Natural killer cell (primary cell): ENCODE results near the gene ADIG. TPM values are rescaled to one million over a fixed set of nuclear protein-coding genes. Genes with fewer than 3 reads are reported as not detected.

Experiments
- ATAC-seq, 3 donors: fragments of 150-1000 bp in 2 of 3; fragments of 200-7000 bp in 1 of 3; cut with Tn5 transposase; 1 replicate in 1 of 3; 2 replicates in 2 of 3; pipeline ENCODE4 v1.10.0; 2021; ENCODE audit warnings: mild to moderate bottlenecking in 2 of 3, moderate library complexity in 2 of 3
- DNase-seq, 2 donors: peaks; one replicate each; pipeline versions ENCODE4 v3.0.0 to v3.0.0-alpha.2; 2013 to 2021; ENCODE audit warnings: mixed read lengths in 1 of 2
- H3K27ac ChIP-seq: one replicate; pipeline ENCODE4 v1.5.1; 2013; ENCODE audit warnings: mild to moderate bottlenecking, low read length
- H3K27me3 ChIP-seq: one replicate; pipeline ENCODE4 v1.6.1; 2013; ENCODE audit warnings: low read length; ENCODE audit not compliant: control insufficient read depth, insufficient read depth
- H3K36me3 ChIP-seq: one replicate; pipeline ENCODE4 v1.6.1; 2013; ENCODE audit warnings: low read length; ENCODE audit not compliant: control insufficient read depth, insufficient read depth
- H3K4me1 ChIP-seq: one replicate; pipeline ENCODE4 v1.6.1; 2013; ENCODE audit warnings: low read length; ENCODE audit not compliant: control insufficient read depth, insufficient read depth
- H3K4me3 ChIP-seq: one replicate; pipeline ENCODE4 v1.5.1; 2013; ENCODE audit warnings: low read length
- H3K9me3 ChIP-seq: one replicate; pipeline ENCODE4 v1.6.1; 2013; ENCODE audit warnings: low read length; ENCODE audit not compliant: control insufficient read depth, insufficient read depth
- H3K27ac Mint-ChIP-seq, 2 donors: one replicate each; pipeline ENCODE4 v1.8.0; 2022; ENCODE audit warnings: mild to moderate bottlenecking in 2 of 2, mixed read lengths in 2 of 2, moderate library complexity in 1 of 2
- H3K27me3 Mint-ChIP-seq, 2 donors: one replicate each; pipeline ENCODE4 v1.8.0; 2022; ENCODE audit warnings: low read depth in 2 of 2, mixed read lengths in 2 of 2
- H3K36me3 Mint-ChIP-seq: one replicate; pipeline ENCODE4 v1.8.0; 2022; ENCODE audit warnings: mixed read lengths
- H3K4me1 Mint-ChIP-seq, 2 donors: one replicate each; pipeline ENCODE4 v1.8.0; 2022; ENCODE audit warnings: mixed read lengths in 2 of 2
- H3K4me3 Mint-ChIP-seq: one replicate; pipeline ENCODE4 v1.8.0; 2022; ENCODE audit warnings: mild to moderate bottlenecking, moderate library complexity, mixed read lengths
- H3K9me3 Mint-ChIP-seq, 2 donors: one replicate each; pipeline ENCODE4 v1.8.0; 2022; ENCODE audit warnings: mixed read lengths in 2 of 2
- WGBS: methylation state at CpG from one replicate; pipeline ENCODE4 v1.1.7; 2013; ENCODE audit warnings: missing lambda C conversion rate; ENCODE audit not compliant: insufficient coverage; 5-methylcytosine and 5-hydroxymethylcytosine counted together
- intact Hi-C: fragments of 100-400 bp; cut with micrococcal nuclease; formaldehyde crosslinking; loops from one replicate; pipeline ENCODE4 v1.14.2; 2022
- total RNA-seq, 4 donors: library from RNA; stranded (reverse); fragments of 120-200 nt in 1 of 4; gene quantifications; one replicate each; pipeline versions ENCODE4 v1.2.3 to v1.2.4, GENCODE V29; 2013 to 2022
- TF ChIP-seq, protein P1 (sequence below): fragments of 200-600 bp; IDR thresholded peaks from one replicate; pipeline ENCODE4 v1.8.0; 2022; ENCODE audit warnings: antibody characterized with exemption

Gene ADIG
- total RNA-seq, 3 donors from 2014 or later (not counting 1 experiment from before 2014, with no cell fraction given), result not detected

- H3K4me3 Mint-ChIP-seq, result no peak overlapping the region
- H3K27ac Mint-ChIP-seq, result no peak overlapping the region
- Histone ChIP-seq H3K27me3 (no peaks in the 10 kb centered on the region), H3K4me3 (no peak overlapping the region), H3K36me3 (peaks cover 87% of the 10 kb centered on the region), H3K27ac (no peak overlapping the region), H3K9me3 (no peaks in the 10 kb centered on the region), H3K4me1 (no peaks in the 10 kb centered on the region)
- DNase-seq (no peak), ATAC-seq (no peak)
- peaks cover 7 to 25% of the 10 kb centered on the region in 2 donors for H3K4me1 Mint-ChIP-seq
- intact Hi-C loops, result no loop called here
- no peaks in the 10 kb centered on the region for H3K9me3 Mint-ChIP-seq
- no peaks in the 10 kb centered on the region for H3K27me3 Mint-ChIP-seq
- TF ChIP-seq, protein P1, sequence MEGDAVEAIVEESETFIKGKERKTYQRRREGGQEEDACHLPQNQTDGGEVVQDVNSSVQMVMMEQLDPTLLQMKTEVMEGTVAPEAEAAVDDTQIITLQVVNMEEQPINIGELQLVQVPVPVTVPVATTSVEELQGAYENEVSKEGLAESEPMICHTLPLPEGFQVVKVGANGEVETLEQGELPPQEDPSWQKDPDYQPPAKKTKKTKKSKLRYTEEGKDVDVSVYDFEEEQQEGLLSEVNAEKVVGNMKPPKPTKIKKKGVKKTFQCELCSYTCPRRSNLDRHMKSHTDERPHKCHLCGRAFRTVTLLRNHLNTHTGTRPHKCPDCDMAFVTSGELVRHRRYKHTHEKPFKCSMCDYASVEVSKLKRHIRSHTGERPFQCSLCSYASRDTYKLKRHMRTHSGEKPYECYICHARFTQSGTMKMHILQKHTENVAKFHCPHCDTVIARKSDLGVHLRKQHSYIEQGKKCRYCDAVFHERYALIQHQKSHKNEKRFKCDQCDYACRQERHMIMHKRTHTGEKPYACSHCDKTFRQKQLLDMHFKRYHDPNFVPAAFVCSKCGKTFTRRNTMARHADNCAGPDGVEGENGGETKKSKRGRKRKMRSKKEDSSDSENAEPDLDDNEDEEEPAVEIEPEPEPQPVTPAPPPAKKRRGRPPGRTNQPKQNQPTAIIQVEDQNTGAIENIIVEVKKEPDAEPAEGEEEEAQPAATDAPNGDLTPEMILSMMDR, result no peak
- 100% methylated on average over 1 of the region's 2 CpGs for WGBS
- peaks cover 34% of the 10 kb centered on the region for H3K36me3 Mint-ChIP-seq
Measured at GRCh38 chr20:38538789-38539188, 42.2 kb upstream of the ADIG start.

DNA sequence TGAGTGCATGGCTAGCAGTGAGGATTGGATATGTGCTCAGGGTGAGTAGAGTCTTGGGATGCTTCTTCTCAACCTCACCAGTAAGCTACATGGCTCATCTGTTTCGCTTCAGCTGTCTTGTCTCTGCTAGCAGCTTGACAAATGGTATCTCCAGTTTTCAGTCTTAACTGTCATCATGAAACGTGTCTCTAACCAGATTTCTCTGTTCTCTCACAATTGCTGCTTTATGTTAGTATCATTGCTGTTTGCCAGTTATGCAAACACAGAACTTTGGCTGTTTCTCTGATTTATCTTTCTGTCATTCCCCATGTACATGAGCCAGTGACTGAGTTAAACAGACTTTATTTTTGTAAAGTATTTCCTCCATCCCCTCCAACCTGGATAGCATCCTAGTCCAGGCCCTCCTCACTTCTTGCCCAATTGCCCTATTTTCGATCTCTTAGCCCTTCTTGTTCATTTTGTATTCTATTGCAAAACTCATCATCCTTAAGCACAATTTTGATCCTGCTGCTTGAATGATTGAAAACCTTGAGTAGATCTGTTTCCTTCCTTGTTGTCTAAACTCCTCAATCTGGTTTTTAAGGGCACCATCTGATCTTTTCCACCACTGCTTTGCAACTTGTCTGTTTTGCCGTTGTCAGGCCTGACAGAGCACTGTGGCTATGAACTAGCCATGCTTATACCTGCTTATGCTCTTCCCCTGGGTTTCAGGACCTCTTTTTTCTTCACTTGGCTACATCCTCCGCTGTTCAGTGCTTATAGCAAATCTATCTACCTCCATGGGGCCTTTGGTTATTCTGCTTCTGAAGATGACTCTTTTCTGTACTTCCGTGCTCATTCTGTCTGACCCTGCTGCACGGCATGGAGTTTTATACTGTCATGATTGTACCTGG, 37.7 kb upstream of the ADIG start:
- no peaks in the 10 kb centered on the region for H3K27me3 ChIP-seq
- peaks cover 91% of the 10 kb centered on the region for H3K36me3 ChIP-seq
- H3K27me3 Mint-ChIP-seq, result no peaks in the 10 kb centered on the region
- no peak overlapping the region for H3K27ac ChIP-seq
- TF ChIP-seq, protein P1, result no peak
- H3K9me3 ChIP-seq, result no peaks in the 10 kb centered on the region
- no peaks in the 10 kb centered on the region for H3K9me3 Mint-ChIP-seq
- H3K4me3 Mint-ChIP-seq, result no peak overlapping the region
- H3K4me1 ChIP-seq, result no peaks in the 10 kb centered on the region
- 92% methylated on average over 7 of the region's 7 CpGs for WGBS
- DNase-seq, result no peak
- H3K4me1 Mint-ChIP-seq, result peaks cover 0 to 5% of the 10 kb centered on the region in 2 donors
- peaks cover 41% of the 10 kb centered on the region for H3K36me3 Mint-ChIP-seq
- H3K27ac Mint-ChIP-seq, result no peak overlapping the region
- intact Hi-C loops, result no loop called here
- no peak for ATAC-seq
- no peak overlapping the region for H3K4me3 ChIP-seq

DNA sequence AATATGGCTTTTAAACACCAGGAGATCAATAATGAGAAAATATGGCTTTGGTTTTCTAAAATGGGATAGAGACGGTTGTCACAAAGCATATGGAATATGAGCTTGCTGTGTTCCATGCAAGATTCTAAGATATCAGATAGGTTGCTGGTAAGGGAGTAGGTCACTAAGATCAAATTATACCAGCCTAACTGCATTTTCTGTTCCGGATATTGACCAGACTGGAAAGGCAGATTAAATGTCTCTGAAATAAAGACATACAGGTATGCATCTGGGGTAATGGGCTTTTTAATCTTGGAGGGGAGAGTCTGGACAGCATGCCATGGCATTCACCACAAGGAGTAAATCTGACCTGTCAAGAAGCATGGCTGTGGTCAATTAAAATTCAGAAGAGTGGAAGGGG, 35.2 kb upstream of the ADIG start:
- Histone ChIP-seq H3K27ac (no peak overlapping the region), H3K4me1 (no peaks in the 10 kb centered on the region), H3K27me3 (no peaks in the 10 kb centered on the region), H3K4me3 (no peak overlapping the region), H3K36me3 (peaks cover 78% of the 10 kb centered on the region), H3K9me3 (no peaks in the 10 kb centered on the region)
- 100% methylated on average over 2 of the region's 2 CpGs for WGBS
- Mint-ChIP-seq H3K4me3 (no peak overlapping the region), H3K9me3 (no peaks in the 10 kb centered on the region), H3K36me3 (peaks cover 38% of the 10 kb centered on the region), H3K27me3 (no peaks in the 10 kb centered on the region), H3K4me1 (peaks cover 0 to 5% of the 10 kb centered on the region in 2 donors), H3K27ac (no peak overlapping the region)
- ATAC-seq, result no peak
- intact Hi-C loops, result no loop called here
- no peak for DNase-seq
- TF ChIP-seq, protein P1, result no peak
